ENCODE measurements around the gene ATP12A.

Gene ATP12A

GRCh38 chr13:24652359-24652758, 27.8 kb upstream of the ATP12A start:
- Mint-ChIP-seq H3K4me1 (ENCODE audit: low read depth) (peaks cover 11% of the 10 kb centered on the region), H3K36me3 (ENCODE audit: low read depth) (no peaks in the 10 kb centered on the region), H3K4me3 (no peak overlapping the region), H3K27ac (no peak overlapping the region), H3K27me3 (ENCODE audit: low read depth) (peaks cover 17% of the 10 kb centered on the region), H3K9me3 (no peaks in the 10 kb centered on the region)

GRCh38 chr13:24654741-24655140, 25.5 kb upstream of the ATP12A start:
- Mint-ChIP-seq H3K4me3 (no peak overlapping the region), H3K4me1 (ENCODE audit: low read depth) (peaks cover 5% of the 10 kb centered on the region)

GRCh38 chr13:24659239-24659638, 21.0 kb upstream of the ATP12A start:
- no peaks in the 10 kb centered on the region for H3K36me3 Mint-ChIP-seq (ENCODE audit: low read depth)
- H3K27ac Mint-ChIP-seq = no peak overlapping the region
- peaks cover 1% of the 10 kb centered on the region for H3K4me1 Mint-ChIP-seq (ENCODE audit: low read depth)
- H3K4me3 Mint-ChIP-seq = no peak overlapping the region
- peaks cover 38% of the 10 kb centered on the region for H3K27me3 Mint-ChIP-seq (ENCODE audit: low read depth)
- no peaks in the 10 kb centered on the region for H3K9me3 Mint-ChIP-seq

More at GRCh38 chr13:24654741-24655140, 25.5 kb upstream of the ATP12A start:
- no peak overlapping the region for H3K27ac Mint-ChIP-seq
- peaks cover 26% of the 10 kb centered on the region for H3K27me3 Mint-ChIP-seq (ENCODE audit: low read depth)
- no peaks in the 10 kb centered on the region for H3K9me3 Mint-ChIP-seq
- no peaks in the 10 kb centered on the region for H3K36me3 Mint-ChIP-seq (ENCODE audit: low read depth)

- peaks cover 30% of the 10 kb centered on the region for H3K27me3 Mint-ChIP-seq (ENCODE audit: low read depth)
- H3K36me3 Mint-ChIP-seq (ENCODE audit: low read depth) = no peaks in the 10 kb centered on the region
- no peak overlapping the region for H3K4me3 Mint-ChIP-seq
- peaks cover 1% of the 10 kb centered on the region for H3K4me1 Mint-ChIP-seq (ENCODE audit: low read depth)
- no peak overlapping the region for H3K27ac Mint-ChIP-seq
- no peaks in the 10 kb centered on the region for H3K9me3 Mint-ChIP-seq
Measured at GRCh38 chr13:24660023-24660741, 20.0 kb upstream of the ATP12A start.

GRCh38 chr13:24661713-24662112, 18.5 kb upstream of the ATP12A start:
- H3K9me3 Mint-ChIP-seq = no peaks in the 10 kb centered on the region
- H3K4me3 Mint-ChIP-seq = no peak overlapping the region
- H3K27ac Mint-ChIP-seq = no peak overlapping the region
- peaks cover 28% of the 10 kb centered on the region for H3K27me3 Mint-ChIP-seq (ENCODE audit: low read depth)
- peaks cover 1% of the 10 kb centered on the region for H3K4me1 Mint-ChIP-seq (ENCODE audit: low read depth)
- no peaks in the 10 kb centered on the region for H3K36me3 Mint-ChIP-seq (ENCODE audit: low read depth)

- Mint-ChIP-seq H3K36me3 (ENCODE audit: low read depth) (no peaks in the 10 kb centered on the region), H3K27me3 (ENCODE audit: low read depth) (peaks cover 26% of the 10 kb centered on the region), H3K4me3 (no peak overlapping the region), H3K4me1 (ENCODE audit: low read depth) (peaks cover 1% of the 10 kb centered on the region), H3K9me3 (no peaks in the 10 kb centered on the region), H3K27ac (no peak overlapping the region)
Measured at GRCh38 chr13:24662195-24663088, 17.8 kb upstream of the ATP12A start.

GRCh38 chr13:24663089-24663395, 17.2 kb upstream of the ATP12A start:
- H3K9me3 Mint-ChIP-seq = no peaks in the 10 kb centered on the region
- H3K27ac Mint-ChIP-seq = no peak overlapping the region
- H3K4me3 Mint-ChIP-seq = no peak overlapping the region

GRCh38 chr13:24663586-24663985, 16.6 kb upstream of the ATP12A start:
- no peak overlapping the region for H3K4me3 Mint-ChIP-seq
- H3K27ac Mint-ChIP-seq = no peak overlapping the region
- peaks cover 1% of the 10 kb centered on the region for H3K4me1 Mint-ChIP-seq (ENCODE audit: low read depth)
- H3K27me3 Mint-ChIP-seq (ENCODE audit: low read depth) = peaks cover 26% of the 10 kb centered on the region
- no peaks in the 10 kb centered on the region for H3K9me3 Mint-ChIP-seq
- no peaks in the 10 kb centered on the region for H3K36me3 Mint-ChIP-seq (ENCODE audit: low read depth)

More at GRCh38 chr13:24663089-24663395, 17.2 kb upstream of the ATP12A start:
- Mint-ChIP-seq H3K27me3 (ENCODE audit: low read depth) (peaks cover 26% of the 10 kb centered on the region), H3K4me1 (ENCODE audit: low read depth) (peaks cover 1% of the 10 kb centered on the region), H3K36me3 (ENCODE audit: low read depth) (no peaks in the 10 kb centered on the region)

GRCh38 chr13:24664726-24665409, 15.3 kb upstream of the ATP12A start:
- H3K4me3 Mint-ChIP-seq = no peak overlapping the region
- no peaks in the 10 kb centered on the region for H3K4me1 Mint-ChIP-seq (ENCODE audit: low read depth)
- peaks cover 21% of the 10 kb centered on the region for H3K27me3 Mint-ChIP-seq (ENCODE audit: low read depth)
- no peaks in the 10 kb centered on the region for H3K36me3 Mint-ChIP-seq (ENCODE audit: low read depth)
- H3K27ac Mint-ChIP-seq = no peak overlapping the region
- no peaks in the 10 kb centered on the region for H3K9me3 Mint-ChIP-seq

GRCh38 chr13:24668511-24668910, 11.7 kb upstream of the ATP12A start:
- Mint-ChIP-seq H3K36me3 (ENCODE audit: low read depth) (no peaks in the 10 kb centered on the region), H3K27ac (no peak overlapping the region), H3K9me3 (no peaks in the 10 kb centered on the region), H3K27me3 (ENCODE audit: low read depth) (peaks cover 8% of the 10 kb centered on the region), H3K4me3 (no peak overlapping the region), H3K4me1 (ENCODE audit: low read depth) (peaks cover 8% of the 10 kb centered on the region)

GRCh38 chr13:24668955-24669582, 11.1 kb upstream of the ATP12A start:
- H3K36me3 Mint-ChIP-seq (ENCODE audit: low read depth) = no peaks in the 10 kb centered on the region
- H3K27me3 Mint-ChIP-seq (ENCODE audit: low read depth) = peaks cover 8% of the 10 kb centered on the region
- H3K4me3 Mint-ChIP-seq = no peak overlapping the region
- no peak overlapping the region for H3K27ac Mint-ChIP-seq
- peaks cover 8% of the 10 kb centered on the region for H3K4me1 Mint-ChIP-seq (ENCODE audit: low read depth)
- H3K9me3 Mint-ChIP-seq = no peaks in the 10 kb centered on the region

- Mint-ChIP-seq H3K4me3 (no peak overlapping the region), H3K36me3 (ENCODE audit: low read depth) (no peaks in the 10 kb centered on the region), H3K27ac (no peak overlapping the region), H3K9me3 (no peaks in the 10 kb centered on the region), H3K4me1 (ENCODE audit: low read depth) (peaks cover 8% of the 10 kb centered on the region), H3K27me3 (ENCODE audit: low read depth) (peaks cover 14% of the 10 kb centered on the region)
Measured at GRCh38 chr13:24670174-24670573, 10.0 kb upstream of the ATP12A start.

- Mint-ChIP-seq H3K4me3 (no peak overlapping the region), H3K36me3 (ENCODE audit: low read depth) (no peaks in the 10 kb centered on the region), H3K27me3 (ENCODE audit: low read depth) (peaks cover 13% of the 10 kb centered on the region), H3K27ac (no peak overlapping the region), H3K4me1 (ENCODE audit: low read depth) (peaks cover 8% of the 10 kb centered on the region), H3K9me3 (no peaks in the 10 kb centered on the region)
Measured at GRCh38 chr13:24670961-24671381, 9.2 kb upstream of the ATP12A start.

GRCh38 chr13:24671386-24672113, 8.7 kb upstream of the ATP12A start:
- Mint-ChIP-seq H3K4me3 (no peak overlapping the region), H3K27me3 (ENCODE audit: low read depth) (peaks cover 13% of the 10 kb centered on the region), H3K9me3 (no peaks in the 10 kb centered on the region), H3K27ac (no peak overlapping the region), H3K36me3 (ENCODE audit: low read depth) (no peaks in the 10 kb centered on the region), H3K4me1 (ENCODE audit: low read depth) (peaks cover 8% of the 10 kb centered on the region)

All from T-helper 1 cell treated with Interleukin-12 subunit alpha and Interleukin-12 subunit beta and Interleukin-4 antibody, amounts not matched to agents 30 μg/mL and 1 μg/mL, for 36 hours (primary cell).